ENCODE results near the gene SLC25A22.

The SLC25A22 gene

DNA sequence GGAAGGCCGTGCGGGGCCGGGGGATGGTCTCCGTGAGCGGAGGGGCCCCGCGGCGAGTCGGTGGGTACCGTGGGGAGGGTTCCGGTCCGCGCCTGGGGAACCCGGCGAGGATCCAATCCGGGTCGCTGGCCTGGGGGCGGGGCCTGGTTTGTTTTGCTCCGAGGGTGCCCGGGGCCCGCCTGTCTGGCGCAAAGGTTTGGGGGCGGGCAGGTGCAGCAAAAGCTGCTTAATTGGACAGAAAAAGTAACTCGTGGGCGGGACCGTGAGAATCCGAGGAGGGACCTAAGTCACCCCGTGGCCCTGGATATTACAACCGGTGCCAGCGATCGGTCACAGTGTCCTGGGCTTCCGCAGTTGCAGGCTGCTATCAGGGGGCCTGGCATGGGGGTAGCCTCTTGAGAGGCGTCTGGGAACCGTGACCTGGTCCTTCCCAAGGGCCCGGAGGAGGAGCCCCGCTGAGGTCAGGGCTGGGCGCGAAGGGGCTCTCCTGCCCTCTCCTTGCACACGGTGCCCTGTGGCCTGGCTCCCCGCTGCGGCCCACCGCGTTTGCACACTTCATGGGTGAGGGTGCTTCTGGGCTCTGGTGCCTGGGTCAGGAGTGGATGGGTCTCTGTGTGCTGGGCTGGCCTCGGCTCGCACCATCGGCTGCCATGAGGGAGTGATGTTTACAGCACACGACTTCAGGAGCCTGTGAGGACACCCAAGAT lies 22.0 kb upstream of the SLC25A22 start:
- no peak for TF ChIP-seq POLR2AphosphoS5 (IDR thresholded peaks at IDR 0.05; ENCODE audit: low read depth, low read length)
- TF ChIP-seq, protein P1, sequence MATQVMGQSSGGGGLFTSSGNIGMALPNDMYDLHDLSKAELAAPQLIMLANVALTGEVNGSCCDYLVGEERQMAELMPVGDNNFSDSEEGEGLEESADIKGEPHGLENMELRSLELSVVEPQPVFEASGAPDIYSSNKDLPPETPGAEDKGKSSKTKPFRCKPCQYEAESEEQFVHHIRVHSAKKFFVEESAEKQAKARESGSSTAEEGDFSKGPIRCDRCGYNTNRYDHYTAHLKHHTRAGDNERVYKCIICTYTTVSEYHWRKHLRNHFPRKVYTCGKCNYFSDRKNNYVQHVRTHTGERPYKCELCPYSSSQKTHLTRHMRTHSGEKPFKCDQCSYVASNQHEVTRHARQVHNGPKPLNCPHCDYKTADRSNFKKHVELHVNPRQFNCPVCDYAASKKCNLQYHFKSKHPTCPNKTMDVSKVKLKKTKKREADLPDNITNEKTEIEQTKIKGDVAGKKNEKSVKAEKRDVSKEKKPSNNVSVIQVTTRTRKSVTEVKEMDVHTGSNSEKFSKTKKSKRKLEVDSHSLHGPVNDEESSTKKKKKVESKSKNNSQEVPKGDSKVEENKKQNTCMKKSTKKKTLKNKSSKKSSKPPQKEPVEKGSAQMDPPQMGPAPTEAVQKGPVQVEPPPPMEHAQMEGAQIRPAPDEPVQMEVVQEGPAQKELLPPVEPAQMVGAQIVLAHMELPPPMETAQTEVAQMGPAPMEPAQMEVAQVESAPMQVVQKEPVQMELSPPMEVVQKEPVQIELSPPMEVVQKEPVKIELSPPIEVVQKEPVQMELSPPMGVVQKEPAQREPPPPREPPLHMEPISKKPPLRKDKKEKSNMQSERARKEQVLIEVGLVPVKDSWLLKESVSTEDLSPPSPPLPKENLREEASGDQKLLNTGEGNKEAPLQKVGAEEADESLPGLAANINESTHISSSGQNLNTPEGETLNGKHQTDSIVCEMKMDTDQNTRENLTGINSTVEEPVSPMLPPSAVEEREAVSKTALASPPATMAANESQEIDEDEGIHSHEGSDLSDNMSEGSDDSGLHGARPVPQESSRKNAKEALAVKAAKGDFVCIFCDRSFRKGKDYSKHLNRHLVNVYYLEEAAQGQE (IDR thresholded peaks at IDR 0.05; ENCODE audit: insufficient read depth in 1 of 2, low read depth in 2 of 2, low read length in 2 of 2), result no peak
- peak; percentile 75; the same call in 1 of the 2 replicates for TF ChIP-seq SIN3A (IDR thresholded peaks at IDR 0.05; ENCODE audit: borderline replicate concordance, insufficient read depth, low read length)
- TF ChIP-seq FOXP2 (optimal IDR thresholded peaks at IDR 0.05; ENCODE audit: borderline replicate concordance, extremely low read depth, extremely low read length, insufficient read depth), result no peak
- TF ChIP-seq TAF1 (IDR thresholded peaks at IDR 0.05; ENCODE audit: borderline replicate concordance, insufficient read depth, low read length), result 0 out of 2 replicates have a peak, but pooled peaks have one; percentile 29

DNA sequence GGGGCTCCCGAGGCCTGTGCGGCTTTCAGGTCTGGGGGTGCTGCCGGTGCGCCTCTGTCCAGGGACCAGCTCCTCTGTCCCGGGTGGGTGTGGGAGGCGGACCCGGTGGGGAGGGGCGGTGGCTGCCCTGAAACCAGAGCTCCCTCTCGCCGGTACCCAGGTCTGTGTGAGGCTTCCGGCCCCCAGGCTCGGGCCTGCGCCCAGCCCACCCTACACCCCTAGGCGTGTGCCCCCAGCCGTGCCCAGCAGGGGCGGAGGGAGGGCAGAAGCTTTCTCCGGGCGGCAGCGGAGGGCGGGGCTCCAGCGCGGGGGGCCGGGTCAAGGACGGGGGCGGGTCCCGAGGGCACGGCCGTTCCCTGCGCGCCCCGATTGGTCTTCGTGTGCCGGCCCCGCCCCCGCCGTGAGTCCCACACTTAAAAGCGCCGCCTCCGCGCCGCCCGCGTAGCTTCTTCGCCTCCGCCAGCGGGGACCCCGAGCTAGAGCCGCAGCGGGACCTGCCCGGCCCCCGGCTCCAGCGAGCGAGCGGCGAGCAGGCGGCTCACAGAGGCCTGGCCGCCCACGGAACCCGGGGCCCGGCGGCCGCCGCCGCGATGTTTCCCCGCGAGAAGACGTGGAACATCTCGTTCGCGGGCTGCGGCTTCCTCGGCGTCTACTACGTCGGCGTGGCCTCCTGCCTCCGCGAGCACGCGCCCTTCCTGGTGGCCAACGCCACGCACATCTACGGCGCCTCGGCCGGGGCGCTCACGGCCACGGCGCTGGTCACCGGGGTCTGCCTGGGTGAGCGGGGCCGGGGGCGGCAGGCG lies 21.2 kb upstream of the SLC25A22 start:
- TF ChIP-seq SIN3A (IDR thresholded peaks at IDR 0.05; ENCODE audit: borderline replicate concordance, insufficient read depth, low read length) (peak; percentile 61; the same call in 1 of the 2 replicates), FOXP2 (optimal IDR thresholded peaks at IDR 0.05; ENCODE audit: borderline replicate concordance, extremely low read depth, extremely low read length, insufficient read depth) (no peak), POLR2AphosphoS5 (IDR thresholded peaks at IDR 0.05; ENCODE audit: low read depth, low read length) (peak; percentile 97), TAF1 (IDR thresholded peaks at IDR 0.05; ENCODE audit: borderline replicate concordance, insufficient read depth, low read length) (no peak)
- TF ChIP-seq, protein P1 (IDR thresholded peaks at IDR 0.05; ENCODE audit: insufficient read depth in 1 of 2, low read depth in 2 of 2, low read length in 2 of 2), result no peak

DNA sequence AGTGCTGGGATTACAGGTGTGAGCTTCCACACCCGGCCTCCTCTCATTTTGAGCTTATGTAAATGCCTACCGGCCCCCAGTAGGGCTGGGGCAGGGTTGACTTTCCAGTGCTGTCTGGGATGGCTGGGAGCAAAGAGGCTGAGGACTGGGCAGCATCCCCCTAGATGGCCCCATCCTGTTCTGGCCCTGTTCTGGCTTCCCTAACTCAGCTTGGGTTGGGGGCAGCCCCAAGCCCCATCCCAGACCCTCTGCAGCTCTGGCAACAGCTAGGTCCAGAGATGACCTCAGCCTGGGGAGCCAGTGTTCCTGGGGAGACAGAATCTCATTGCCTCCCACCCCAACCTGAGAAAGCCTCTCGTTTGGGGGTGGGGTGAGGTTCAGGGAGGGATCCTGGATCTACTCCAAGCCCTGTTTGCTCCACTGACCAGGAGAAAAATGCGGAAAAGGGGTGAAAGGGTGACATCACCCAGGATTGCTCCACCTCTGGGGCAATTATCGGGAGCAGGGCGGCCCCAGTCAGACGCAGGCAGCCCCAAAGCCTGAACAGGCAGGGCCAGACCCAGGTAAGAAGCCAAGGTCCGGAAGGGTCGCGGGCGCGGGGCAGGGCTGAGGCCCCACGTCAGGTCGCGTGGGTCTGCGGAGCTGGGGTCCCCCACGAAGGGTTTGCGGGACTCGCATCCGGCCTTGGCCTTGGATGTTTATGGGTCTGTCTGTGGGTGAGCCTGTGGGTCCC lies 20.5 kb upstream of the SLC25A22 start, which contains the start of gene PNPLA2:
Gene PNPLA2 (plus strand): TSS at position 519 of the 733 bp plus-strand sequence. CDS start 805 bp downstream, outside the sequence.
- TF ChIP-seq, protein P1 (IDR thresholded peaks at IDR 0.05; ENCODE audit: insufficient read depth in 1 of 2, low read depth in 2 of 2, low read length in 2 of 2), result no peak
- no peak for TF ChIP-seq POLR2AphosphoS5 (IDR thresholded peaks at IDR 0.05; ENCODE audit: low read depth, low read length)
- TF ChIP-seq FOXP2 (optimal IDR thresholded peaks at IDR 0.05; ENCODE audit: borderline replicate concordance, extremely low read depth, extremely low read length, insufficient read depth), result no peak
- TF ChIP-seq SIN3A (IDR thresholded peaks at IDR 0.05; ENCODE audit: borderline replicate concordance, insufficient read depth, low read length), result no peak
- no peak for TF ChIP-seq TAF1 (IDR thresholded peaks at IDR 0.05; ENCODE audit: borderline replicate concordance, insufficient read depth, low read length)

DNA sequence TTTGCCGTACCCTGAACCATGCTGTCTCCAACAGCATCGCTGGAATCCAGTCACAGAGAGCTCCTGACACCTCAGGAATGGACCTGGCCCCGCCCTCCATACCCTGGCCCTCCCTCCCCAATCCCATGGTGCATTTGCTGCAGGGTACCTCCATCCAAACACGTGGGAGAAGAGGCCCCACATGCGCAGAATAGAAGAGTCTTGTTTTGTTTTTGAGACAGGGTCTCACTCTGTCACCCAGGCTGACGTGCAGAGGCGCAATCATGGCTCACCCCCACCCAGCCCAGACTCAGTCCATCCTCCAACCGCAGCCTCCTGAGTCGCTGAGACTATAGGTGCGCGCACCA lies 18.3 kb upstream of the SLC25A22 start:
- TF ChIP-seq, protein P1 (IDR thresholded peaks at IDR 0.05; ENCODE audit: insufficient read depth in 1 of 2, low read depth in 2 of 2, low read length in 2 of 2), result no peak
- no peak for TF ChIP-seq POLR2AphosphoS5 (IDR thresholded peaks at IDR 0.05; ENCODE audit: low read depth, low read length)
- TF ChIP-seq TAF1 (IDR thresholded peaks at IDR 0.05; ENCODE audit: borderline replicate concordance, insufficient read depth, low read length), result no peak
- TF ChIP-seq SIN3A (IDR thresholded peaks at IDR 0.05; ENCODE audit: borderline replicate concordance, insufficient read depth, low read length), result no peak
- no peak for TF ChIP-seq FOXP2 (optimal IDR thresholded peaks at IDR 0.05; ENCODE audit: borderline replicate concordance, extremely low read depth, extremely low read length, insufficient read depth)
